GM23338 (cell line): ENCODE measurements around the gene FCHSD1.

ENCODE experiments used
- CREB1 ChIP-seq: fragments of 250-450 bp; sonication (Bioruptor Pico); IDR thresholded peaks from 2 replicates; pipeline ENCODE4 v1.5.0; 2020; ENCODE audit warnings: low read depth, mild to moderate bottlenecking, moderate library complexity
- CTCF ChIP-seq, 2 experiments: fragments of 200-600 bp in 1 of 2; sonication (generic) in 1 of 2; conservative IDR thresholded peaks; 2 replicates each; pipeline versions ENCODE4 v1.5.1 to v1.6.1; 2016 to 2017; ENCODE audit warnings: antibody characterized with exemption in 2 of 2, low read depth in 2 of 2, mild to moderate bottlenecking in 2 of 2, moderate library complexity in 1 of 2
- EZH2 ChIP-seq: fragments of 200-600 bp; sonication (generic); IDR thresholded peaks from one replicate; pipeline ENCODE4 v1.8.0; 2017; ENCODE audit warnings: antibody characterized with exemption, mild to moderate bottlenecking, low read depth; ENCODE audit not compliant: unreplicated experiment
- EZH2phosphoT487 ChIP-seq: fragments of 200-600 bp; sonication (generic); IDR thresholded peaks from one replicate; pipeline ENCODE4 v1.8.1; 2018; ENCODE audit warnings: antibody characterized with exemption; ENCODE audit not compliant: unreplicated experiment
- JUNB ChIP-seq: IDR thresholded peaks from one replicate; pipeline ENCODE4 v1.6.1; 2016; ENCODE audit warnings: antibody characterized with exemption; ENCODE audit not compliant: unreplicated experiment
- NANOG ChIP-seq: IDR thresholded peaks from 2 replicates; pipeline ENCODE4 v1.6.1; 2016; ENCODE audit warnings: antibody characterized with exemption, borderline replicate concordance
- POLR2AphosphoS5 ChIP-seq: IDR thresholded peaks from 2 replicates; pipeline ENCODE4 v1.6.1; 2016; ENCODE audit warnings: antibody characterized with exemption, low read depth
- REST ChIP-seq: IDR thresholded peaks from one replicate; pipeline ENCODE4 v1.6.1; 2018; ENCODE audit warnings: antibody characterized with exemption; ENCODE audit not compliant: unreplicated experiment
- STAT1 ChIP-seq: IDR thresholded peaks from one replicate; pipeline ENCODE4 v1.6.1; 2016; ENCODE audit warnings: antibody characterized with exemption; ENCODE audit not compliant: unreplicated experiment
- ZNF114 ChIP-seq: fragments of 250-450 bp; sonication (Bioruptor Pico); IDR thresholded peaks from 2 replicates; pipeline ENCODE4 v1.5.0; 2020; ENCODE audit warnings: mild to moderate bottlenecking, moderate library complexity
- ZNF331 ChIP-seq: fragments of 250-450 bp; sonication (Bioruptor Pico); IDR thresholded peaks from 2 replicates; pipeline ENCODE4 v1.5.0; 2020; ENCODE audit warnings: low read depth, mild to moderate bottlenecking, moderate library complexity
- ZNF462 ChIP-seq: fragments of 250-450 bp; sonication (Bioruptor Pico); IDR thresholded peaks from 2 replicates; pipeline ENCODE4 v1.5.0; 2020; ENCODE audit warnings: mild to moderate bottlenecking, moderate library complexity

- no peak for TF ChIP-seq CTCF (conservative IDR thresholded peaks at IDR 0.05; ENCODE audit: low read depth in 2 of 2)
- TF ChIP-seq EZH2phosphoT487, result no peak
- TF ChIP-seq POLR2AphosphoS5, result no peak
- TF ChIP-seq EZH2, result no peak
- TF ChIP-seq ZNF462 (CRISPR knock-in tag), result no peak
- TF ChIP-seq REST, result no peak
- no peak for TF ChIP-seq ZNF114 (CRISPR knock-in tag)
- no peak for TF ChIP-seq ZNF331 (CRISPR knock-in tag)
- no peak for TF ChIP-seq JUNB
- no peak for TF ChIP-seq STAT1
- no peak for TF ChIP-seq CREB1 (CRISPR knock-in tag)
- no peak for TF ChIP-seq NANOG
Measured at GRCh38 chr5:141697586-141697985, 46.4 kb upstream of the FCHSD1 start.
